ENCODE measurements around the gene NRCAM. TPM values are rescaled to one million over a fixed set of nuclear protein-coding genes. Genes with fewer than 3 reads are reported as not detected.

Gene NRCAM
- total and polyA plus RNA-seq, 12 donors = 71.6 to 222 (median 148) TPM

- 85 to 92% (median 87%) methylated on average over 5 of the region's 5 CpGs for WGBS, 4 donors
- no peaks in the 10 kb centered on the region for H3K27me3 ChIP-seq
- H3K36me3 ChIP-seq (replicated peaks in 1 of 2) = no peaks in the 10 kb centered on the region
- peaks cover 0 to 4% (median 0%) of the 10 kb centered on the region in 3 donors for H3K9me3 ChIP-seq (replicated peaks in 1 of 3)
- no peak for TF ChIP-seq CTCF (IDR thresholded peaks at IDR 0.05)
- TF ChIP-seq POLR2A (IDR thresholded peaks at IDR 0.05) = no peak
- DNase-seq = no peak
- intact Hi-C loops (cut with DNase I) = loop anchor here in 1 of 2 donors (10.0 kb wide), 1 partner anchor 154 kb away; no protein-coding TSS in a partner anchor
- no peak overlapping the region for H3K27ac ChIP-seq
- H3K4me3 ChIP-seq = no peak overlapping the region
- H3K4me1 ChIP-seq (replicated peaks in 1 of 2) = no peaks in the 10 kb centered on the region
Measured at GRCh38 chr7:108149119-108149518, 307.1 kb downstream of the NRCAM start.

DNA sequence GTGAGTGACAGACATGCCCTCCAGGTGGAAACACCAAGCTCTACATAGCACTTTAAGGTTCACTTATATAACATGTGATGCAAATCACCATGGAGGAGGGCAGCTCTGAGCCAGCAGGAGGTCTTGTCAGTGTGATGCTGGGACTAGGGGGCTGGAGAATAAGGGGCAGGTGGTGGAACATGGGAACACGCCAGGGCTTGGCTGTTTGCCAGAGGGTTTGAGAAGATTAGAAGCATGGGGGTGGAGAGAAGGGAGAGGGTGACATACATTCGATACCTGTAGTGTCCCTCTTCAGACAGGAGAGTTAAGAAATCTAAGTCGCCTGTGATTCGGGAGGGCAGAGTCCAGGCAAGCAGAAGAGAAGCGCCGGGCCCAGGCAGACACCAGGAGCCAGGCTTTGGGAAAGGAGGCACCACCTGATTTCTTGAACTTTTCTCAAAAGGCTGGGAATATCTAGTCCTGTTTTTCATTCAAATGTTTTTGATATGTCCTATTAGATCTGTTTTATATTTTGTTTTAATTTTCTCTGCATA is 309.1 kb downstream of the NRCAM start:
- no peaks in the 10 kb centered on the region for H3K9me3 ChIP-seq (replicated peaks in 1 of 3)
- no peaks in the 10 kb centered on the region for H3K36me3 ChIP-seq (replicated peaks in 1 of 2)
- intact Hi-C loops (cut with DNase I) = loop anchor here in 1 of 2 donors (10.0 kb wide), 1 partner anchor 152 kb away; no protein-coding TSS in a partner anchor
- H3K27ac ChIP-seq = no peak overlapping the region
- H3K27me3 ChIP-seq = no peaks in the 10 kb centered on the region
- TF ChIP-seq POLR2A (IDR thresholded peaks at IDR 0.05) (no peak), CTCF (IDR thresholded peaks at IDR 0.05) (no peak)
- peak in 2 of 7 donors; percentile 25 to 26 for DNase-seq
- no peaks in the 10 kb centered on the region for H3K4me1 ChIP-seq (replicated peaks in 1 of 2)
- WGBS, 4 donors = 81 to 93% (median 90%) methylated on average over 6 of the region's 6 CpGs
- H3K4me3 ChIP-seq = no peak overlapping the region

DNA sequence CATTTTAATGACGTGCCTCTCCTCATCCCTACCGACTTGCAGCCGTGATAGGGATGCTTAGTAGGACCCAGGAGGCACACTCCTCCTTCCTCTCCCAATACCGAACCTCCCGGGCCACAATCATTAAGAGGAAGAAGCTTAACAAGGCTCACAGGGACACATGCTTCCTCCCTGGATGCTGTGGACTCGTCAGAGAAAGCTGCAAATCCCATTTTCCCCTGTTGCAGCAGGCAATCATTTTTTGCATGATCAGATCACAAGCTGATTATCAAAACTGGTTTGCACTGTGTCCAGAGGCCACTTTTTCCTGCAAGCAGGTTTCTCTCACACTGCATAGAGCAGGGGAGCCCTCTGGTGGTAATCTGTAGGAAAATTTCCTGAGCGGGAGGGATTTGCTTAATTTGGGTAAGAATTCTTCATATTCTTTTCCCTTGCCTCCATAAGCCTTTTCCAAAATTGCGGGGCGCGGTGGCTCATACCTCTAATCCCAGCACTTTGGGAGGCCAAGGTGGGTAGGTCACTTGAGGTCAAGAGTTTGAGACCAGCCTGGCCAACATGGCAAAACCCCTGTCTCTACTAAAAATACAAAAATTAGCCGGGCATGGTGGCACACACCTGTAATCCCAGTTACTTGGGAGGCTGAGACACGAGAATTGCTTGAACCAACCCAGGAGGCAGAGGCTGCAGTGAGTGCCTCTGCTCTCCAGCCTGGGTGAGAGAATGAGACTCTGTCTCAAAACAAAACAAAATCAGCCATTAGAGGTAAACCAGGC is 310.0 kb downstream of the NRCAM start:
- no peaks in the 10 kb centered on the region for H3K36me3 ChIP-seq (replicated peaks in 1 of 2)
- intact Hi-C loops (cut with DNase I) = loop anchor here in 1 of 2 donors (10.0 kb wide), 1 partner anchor 151 kb away; no protein-coding TSS in a partner anchor
- 33 to 39% (median 37%) methylated on average over 12 of the region's 12 CpGs for WGBS, 4 donors
- no peak overlapping the region for H3K4me3 ChIP-seq
- H3K9me3 ChIP-seq (replicated peaks in 1 of 3) = no peaks in the 10 kb centered on the region
- peak; percentile 49 to 79 (median 60) for DNase-seq
- H3K4me1 ChIP-seq (replicated peaks in 1 of 2) = no peaks in the 10 kb centered on the region
- H3K27me3 ChIP-seq = no peaks in the 10 kb centered on the region
- no peak for TF ChIP-seq POLR2A (IDR thresholded peaks at IDR 0.05)
- TF ChIP-seq CTCF (IDR thresholded peaks at IDR 0.05) = peak; percentile 68 to 89 (median 80)
- no peak overlapping the region for H3K27ac ChIP-seq

DNA sequence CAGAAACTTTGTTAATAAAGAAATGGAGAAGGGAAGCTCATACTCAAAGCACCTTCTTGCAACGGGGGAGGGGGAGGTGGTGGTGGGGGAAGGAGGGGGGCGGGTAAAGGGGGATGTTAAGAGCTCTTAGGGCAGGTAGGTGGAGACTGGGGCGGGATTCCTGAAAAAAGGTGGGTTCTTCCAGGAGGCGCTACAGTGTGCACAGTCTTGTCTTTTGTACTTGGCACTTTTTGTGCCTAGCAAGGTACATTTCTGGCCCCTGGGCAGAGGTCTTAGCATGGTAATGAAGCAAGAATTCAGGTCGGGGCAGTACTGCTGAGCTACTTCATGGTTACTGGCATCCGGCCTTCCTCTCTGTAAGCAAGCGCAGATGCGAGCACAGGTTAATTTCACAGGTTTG is 310.8 kb downstream of the NRCAM start:
- 80 to 90% (median 86%) methylated on average over 7 to 8 of the region's 8 CpGs for WGBS, 4 donors
- H3K27me3 ChIP-seq = no peaks in the 10 kb centered on the region
- no peak for DNase-seq

More for the DNA sequence above, 310.8 kb downstream of the NRCAM start:
- Histone ChIP-seq H3K4me3 (no peak overlapping the region), H3K4me1 (replicated peaks in 1 of 2) (no peaks in the 10 kb centered on the region), H3K36me3 (replicated peaks in 1 of 2) (no peaks in the 10 kb centered on the region), H3K27ac (no peak overlapping the region), H3K9me3 (replicated peaks in 1 of 3) (no peaks in the 10 kb centered on the region)
- intact Hi-C loops (cut with DNase I) = loop anchor here in 1 of 2 donors (10.0 kb wide), 1 partner anchor 151 kb away; no protein-coding TSS in a partner anchor
- no peak for TF ChIP-seq POLR2A (IDR thresholded peaks at IDR 0.05)
- TF ChIP-seq CTCF (IDR thresholded peaks at IDR 0.05) = no peak

Measured in adrenal gland (tissue), 12 donors.